Neural cell (in vitro differentiated cells): ENCODE measurements around the gene SEPHS1. TPM values are rescaled to one million over a fixed set of nuclear protein-coding genes. Genes with fewer than 3 reads are reported as not detected.

Source experiments
- H2AFZ ChIP-seq: fragments of 200-600, 300-800 bp; sonication (generic), shearing (Covaris generic); 2 replicates; pipeline ENCODE4 v1.6.0; 2014; ENCODE audit warnings: low read depth, mild to moderate bottlenecking, antibody characterized with exemption, low read length, moderate library complexity
- H3F3A ChIP-seq: fragments of 200-600 bp; shearing (Covaris generic); 2 replicates; pipeline ENCODE4 v1.6.1; 2016; ENCODE audit warnings: mild to moderate bottlenecking, moderate library complexity, mixed read lengths, antibody characterized with exemption, low read length; ENCODE audit not compliant: insufficient read depth, poor library complexity, severe bottlenecking
- H3K27ac ChIP-seq: fragments of 200-600, 300-800 bp; sonication (generic), shearing (Covaris generic); 2 replicates; pipeline ENCODE4 v1.5.1; 2014; ENCODE audit warnings: mild to moderate bottlenecking, low read length, moderate library complexity
- H3K27me3 ChIP-seq: fragments of 300-800, 200-600 bp; sonication (generic), shearing (Covaris generic); 2 replicates; pipeline ENCODE4 v1.6.0; 2014; ENCODE audit warnings: mild to moderate bottlenecking, low read depth, low read length, moderate library complexity; ENCODE audit not compliant: insufficient read depth
- H3K36me3 ChIP-seq: fragments of 300-800, 200-600 bp; sonication (generic), shearing (Covaris generic); 2 replicates; pipeline ENCODE4 v1.5.1; 2014; ENCODE audit warnings: mild to moderate bottlenecking, antibody characterized with exemption, low read length, moderate library complexity; ENCODE audit not compliant: insufficient read depth
- H3K4me2 ChIP-seq: fragments of 300-800, 200-600 bp; sonication (generic), shearing (Covaris generic); 2 replicates; pipeline ENCODE4 v1.6.0; 2014; ENCODE audit warnings: mild to moderate bottlenecking, low read length
- H3K4me3 ChIP-seq: fragments of 300-800, 200-600 bp; sonication (generic), shearing (Covaris generic); 2 replicates; pipeline ENCODE4 v1.5.1; 2014; ENCODE audit warnings: mild to moderate bottlenecking, low read length, moderate library complexity
- H3K79me2 ChIP-seq: fragments of 200-600 bp; shearing (Covaris generic); replicated peaks from 2 replicates; pipeline ENCODE4 v1.6.0; 2014; ENCODE audit warnings: mild to moderate bottlenecking, low read length, moderate library complexity; ENCODE audit not compliant: insufficient read depth
- H3K9ac ChIP-seq: fragments of 300-800, 200-600 bp; sonication (generic), shearing (Covaris generic); 2 replicates; pipeline ENCODE4 v1.6.1; 2016; ENCODE audit warnings: mild to moderate bottlenecking, low read length, mixed read lengths
- H3K9me2 ChIP-seq: fragments of 200-600 bp; shearing (Covaris generic); 2 replicates; pipeline ENCODE4 v1.6.1; 2016; ENCODE audit warnings: mild to moderate bottlenecking, low read length, mixed read lengths; ENCODE audit not compliant: insufficient read depth
- H3K9me3 ChIP-seq: fragments of 200-600, 300-800 bp; sonication (generic), shearing (Covaris generic); 2 replicates; pipeline ENCODE4 v1.6.1; 2016; ENCODE audit warnings: mild to moderate bottlenecking, mixed run types, low read length, moderate library complexity, mixed read lengths
- H4K20me1 ChIP-seq: fragments of 200-600 bp; shearing (Covaris generic); 2 replicates; pipeline ENCODE4 v1.6.1; 2016; ENCODE audit warnings: mild to moderate bottlenecking, mixed run types; ENCODE audit not compliant: insufficient read depth
- CTCF ChIP-seq: fragments of 450-650 bp; IDR thresholded peaks from 2 replicates; pipeline ENCODE4 v1.5.1; 2014; ENCODE audit warnings: antibody characterized with exemption, mild to moderate bottlenecking, moderate library complexity; ENCODE audit not compliant: poor library complexity, severe bottlenecking
- EP300 ChIP-seq: fragments of 450-650 bp; conservative IDR thresholded peaks from 2 replicates; pipeline ENCODE4 v1.6.1; 2014; ENCODE audit warnings: antibody characterized with exemption, mild to moderate bottlenecking, moderate library complexity; ENCODE audit not compliant: poor library complexity, severe bottlenecking
- EZH2 ChIP-seq: fragments of 200-600, 300-800 bp; shearing (Covaris generic), sonication (generic); IDR thresholded peaks from 2 replicates; pipeline ENCODE4 v1.6.1; 2014; ENCODE audit warnings: antibody characterized with exemption, low read length, borderline replicate concordance, mild to moderate bottlenecking; ENCODE audit not compliant: insufficient read depth, poor library complexity, severe bottlenecking
- MXI1 ChIP-seq: fragments of 450-650 bp; conservative IDR thresholded peaks from 2 replicates; pipeline ENCODE4 v1.6.1; 2014; ENCODE audit warnings: antibody characterized with exemption, mild to moderate bottlenecking; ENCODE audit not compliant: poor library complexity, severe bottlenecking
- POLR2AphosphoS5 ChIP-seq: IDR thresholded peaks from 2 replicates; pipeline ENCODE4 v1.6.1; 2012
- RAD21 ChIP-seq: fragments of 450-650 bp; conservative IDR thresholded peaks from 2 replicates; pipeline ENCODE4 v1.6.1; 2014; ENCODE audit warnings: antibody characterized with exemption, mild to moderate bottlenecking, moderate library complexity
- REST ChIP-seq: IDR thresholded peaks from 2 replicates; pipeline ENCODE4 v1.6.1; 2012; ENCODE audit warnings: borderline replicate concordance
- SMC3 ChIP-seq: fragments of 450-650 bp; conservative IDR thresholded peaks from 2 replicates; pipeline ENCODE4 v1.6.1; 2014; ENCODE audit warnings: antibody characterized with exemption, mild to moderate bottlenecking, moderate library complexity; ENCODE audit not compliant: poor library complexity
- TAF1 ChIP-seq: IDR thresholded peaks from 2 replicates; pipeline ENCODE4 v1.6.1; 2012; ENCODE audit warnings: low read depth
- polyA plus RNA-seq: library from polyadenylated mRNA; depleted of rRNA; stranded (reverse); fragments of >200 nt; gene quantifications from 2 replicates; pipeline ENCODE4 v1.2.3, GENCODE V29; 2014

The SEPHS1 gene
- polyA plus RNA-seq, 1 donor from 2014 or later = 61.0 TPM

GRCh38 chr10:13337827-13338196 is 10.3 kb downstream of the SEPHS1 start:
- Histone ChIP-seq H3K4me3 (no peak overlapping the region), H3K4me2 (no peak overlapping the region), H4K20me1 (no peaks in the 10 kb centered on the region), H3F3A (no peaks in the 10 kb centered on the region), H3K27me3 (no peaks in the 10 kb centered on the region), H3K79me2 (peaks cover 7% of the 10 kb centered on the region), H3K36me3 (peaks cover 8% of the 10 kb centered on the region), H3K9ac (no peak overlapping the region), H3K9me3 (no peaks in the 10 kb centered on the region), H2AFZ (no peak overlapping the region), H3K27ac (no peak overlapping the region), H3K9me2 (no peaks in the 10 kb centered on the region)
- TF ChIP-seq TAF1 = no peak
- no peak for TF ChIP-seq EP300
- no peak for TF ChIP-seq MXI1
- TF ChIP-seq CTCF = no peak

- H3K4me2 ChIP-seq = no peak overlapping the region
- TF ChIP-seq EP300 (no peak), EZH2 (no peak), REST (no peak), SMC3 (no peak), MXI1 (no peak), RAD21 (no peak), POLR2AphosphoS5 (no peak)
- H3K9me2 ChIP-seq = no peaks in the 10 kb centered on the region
- no peaks in the 10 kb centered on the region for H4K20me1 ChIP-seq
- H3K9me3 ChIP-seq = no peaks in the 10 kb centered on the region
- no peaks in the 10 kb centered on the region for H3F3A ChIP-seq
- no peaks in the 10 kb centered on the region for H3K27me3 ChIP-seq
- H3K9ac ChIP-seq = no peak overlapping the region
- H2AFZ ChIP-seq = no peak overlapping the region
- H3K36me3 ChIP-seq = peaks cover 8% of the 10 kb centered on the region
- H3K4me3 ChIP-seq = no peak overlapping the region
- H3K27ac ChIP-seq = no peak overlapping the region
- peaks cover 4% of the 10 kb centered on the region for H3K79me2 ChIP-seq
These were observed 10.8 kb downstream of the SEPHS1 start for GRCh38 chr10:13337128-13337826.
